Ishikawa (cell line): ENCODE measurements around the gene MAP3K2.

ENCODE experiments used
- CEBPB ChIP-seq: IDR thresholded peaks from 2 replicates; pipeline ENCODE4 v1.6.1; 2012
- CREB1 ChIP-seq: IDR thresholded peaks from 2 replicates; pipeline ENCODE4 v1.6.1; 2012; ENCODE audit warnings: low read depth
- EGR1 ChIP-seq: IDR thresholded peaks from 2 replicates; pipeline ENCODE4 v1.6.1; 2012
- EP300 ChIP-seq: IDR thresholded peaks from 2 replicates; pipeline ENCODE4 v1.6.1; 2012; ENCODE audit warnings: borderline replicate concordance
- FOXM1 ChIP-seq: IDR thresholded peaks from 2 replicates; pipeline ENCODE4 v1.6.1; 2012; ENCODE audit warnings: low read depth, borderline replicate concordance
- MAX ChIP-seq: IDR thresholded peaks from 2 replicates; pipeline ENCODE4 v1.6.1; 2012
- NFIC ChIP-seq: IDR thresholded peaks from 2 replicates; pipeline ENCODE4 v1.6.1; 2012
- RAD21 ChIP-seq: IDR thresholded peaks from 2 replicates; pipeline ENCODE4 v1.6.1; 2012; ENCODE audit warnings: low read depth
- REST ChIP-seq: IDR thresholded peaks from 2 replicates; pipeline ENCODE4 v1.6.1; 2012; ENCODE audit warnings: low read depth, mild to moderate bottlenecking
- TAF1 ChIP-seq: IDR thresholded peaks from 2 replicates; pipeline ENCODE4 v1.6.1; 2012; ENCODE audit warnings: low read depth, mild to moderate bottlenecking
- TCF12 ChIP-seq: IDR thresholded peaks from 2 replicates; pipeline ENCODE4 v1.6.1; 2012; ENCODE audit warnings: low read depth
- TEAD4 ChIP-seq: IDR thresholded peaks from 2 replicates; pipeline ENCODE4 v1.6.1; 2012
- USF1 ChIP-seq: IDR thresholded peaks from 2 replicates; pipeline ENCODE4 v1.6.1; 2012
- YY1 ChIP-seq: IDR thresholded peaks from 2 replicates; pipeline ENCODE4 v1.6.1; 2012; ENCODE audit warnings: low read depth
- ZBTB7A ChIP-seq: IDR thresholded peaks from 2 replicates; pipeline ENCODE4 v1.6.1; 2012; ENCODE audit warnings: low read depth

The MAP3K2 gene

DNA sequence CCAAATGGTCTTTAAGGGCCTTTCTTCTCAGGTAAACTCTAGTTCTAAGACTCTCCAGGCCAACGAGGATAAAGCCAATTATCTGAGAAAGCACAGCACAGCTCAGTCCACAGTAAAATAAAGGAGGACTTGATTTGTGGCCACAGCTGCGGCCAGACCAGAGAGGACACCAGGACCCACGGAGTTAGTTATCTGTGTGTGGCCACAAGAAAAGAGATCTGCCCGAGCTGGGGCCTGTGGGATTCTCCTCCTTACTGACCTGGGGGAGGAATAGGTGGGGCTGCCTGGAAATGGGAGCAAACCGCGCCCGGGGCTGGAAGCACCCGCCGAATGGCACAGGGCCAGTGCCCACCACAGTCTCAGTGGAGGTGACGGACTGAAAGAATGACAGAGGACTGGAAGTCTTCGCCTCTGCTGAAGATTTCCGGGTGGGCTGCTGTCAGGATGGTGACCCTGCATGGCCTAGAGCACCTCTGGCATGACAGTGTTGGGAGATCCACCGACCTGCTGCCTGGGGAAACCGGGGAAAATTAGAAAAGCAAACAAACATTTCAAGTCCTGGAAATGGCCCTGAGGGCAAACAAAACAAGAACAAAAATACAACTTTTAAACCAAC, 43.7 kb upstream of the MAP3K2 start:
- TF ChIP-seq CEBPB (no peak), USF1 (no peak), RAD21 (no peak), MAX (no peak), TAF1 (no peak), TEAD4 (no peak), FOXM1 (no peak), CREB1 (no peak), EGR1 (no peak), TCF12 (no peak), REST (no peak), EP300 (no peak), YY1 (no peak), NFIC (no peak), ZBTB7A (no peak)

DNA sequence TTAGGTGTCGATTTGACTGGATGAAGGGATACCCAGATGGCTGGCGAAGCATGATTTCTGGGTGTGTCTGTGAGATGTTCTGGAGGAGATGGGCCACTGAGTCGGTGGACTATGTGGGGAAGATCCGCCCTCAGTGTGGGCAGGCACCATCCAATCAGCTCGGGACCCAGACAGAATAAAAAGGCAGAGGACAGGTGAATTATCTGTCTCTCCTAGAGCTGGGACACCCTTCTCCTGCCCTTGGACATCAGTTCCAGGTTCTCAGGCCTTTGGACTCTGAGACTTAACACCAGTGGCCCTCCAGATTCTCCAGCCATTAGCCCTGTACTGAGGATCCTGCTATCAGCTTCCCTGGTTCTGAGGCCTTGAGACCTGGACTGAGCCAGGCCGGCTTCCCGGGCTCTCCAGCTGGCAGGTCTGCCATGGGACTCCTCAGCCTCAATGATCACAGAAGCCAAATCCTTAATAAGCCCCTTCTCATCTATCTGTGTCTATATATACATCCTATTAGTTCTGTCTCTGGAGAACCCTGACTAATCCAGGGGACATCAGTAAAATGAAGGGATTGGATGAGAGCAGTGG, 42.2 kb upstream of the MAP3K2 start:
- TF ChIP-seq USF1 (no peak), RAD21 (no peak), CREB1 (no peak), TEAD4 (no peak), TAF1 (no peak), EGR1 (no peak), FOXM1 (no peak), CEBPB (no peak), EP300 (no peak), NFIC (no peak), REST (no peak), TCF12 (no peak), ZBTB7A (no peak), YY1 (no peak)

DNA sequence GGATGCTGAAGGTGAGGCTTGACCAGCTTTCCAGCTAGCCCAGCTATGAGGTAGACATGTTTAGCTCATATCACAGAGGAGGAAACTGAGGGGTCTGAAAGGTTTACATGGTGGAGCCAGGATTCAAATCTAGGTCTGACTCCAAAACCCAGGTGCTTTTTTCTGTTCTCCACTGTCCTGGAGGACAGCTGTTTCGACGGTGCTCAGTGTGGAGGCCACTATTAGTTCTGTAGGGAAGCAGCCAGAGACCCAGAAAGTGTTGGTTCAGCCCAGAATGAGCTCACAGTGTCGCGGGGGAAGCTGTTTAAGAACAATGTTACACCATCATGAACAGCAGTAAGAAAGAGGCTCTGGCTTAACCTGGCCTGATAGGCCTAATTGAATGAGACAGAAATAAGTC, 41.5 kb upstream of the MAP3K2 start:
- TF ChIP-seq CEBPB (no peak), CREB1 (no peak), TCF12 (no peak), EP300 (no peak), REST (no peak), USF1 (no peak), EGR1 (no peak), RAD21 (no peak), TAF1 (no peak), YY1 (no peak), ZBTB7A (no peak), MAX (no peak), NFIC (no peak), FOXM1 (no peak)

- TF ChIP-seq EP300 (no peak), REST (no peak), ZBTB7A (no peak), NFIC (no peak), RAD21 (no peak), CREB1 (no peak), EGR1 (no peak), YY1 (no peak), TAF1 (no peak), CEBPB (no peak), FOXM1 (no peak), USF1 (no peak), MAX (no peak), TEAD4 (no peak)
Measured at GRCh38 chr2:127428815-127429109, 41.0 kb upstream of the MAP3K2 start.
